Measurements from ENCODE around the gene GNB1L.

Gene GNB1L

DNA sequence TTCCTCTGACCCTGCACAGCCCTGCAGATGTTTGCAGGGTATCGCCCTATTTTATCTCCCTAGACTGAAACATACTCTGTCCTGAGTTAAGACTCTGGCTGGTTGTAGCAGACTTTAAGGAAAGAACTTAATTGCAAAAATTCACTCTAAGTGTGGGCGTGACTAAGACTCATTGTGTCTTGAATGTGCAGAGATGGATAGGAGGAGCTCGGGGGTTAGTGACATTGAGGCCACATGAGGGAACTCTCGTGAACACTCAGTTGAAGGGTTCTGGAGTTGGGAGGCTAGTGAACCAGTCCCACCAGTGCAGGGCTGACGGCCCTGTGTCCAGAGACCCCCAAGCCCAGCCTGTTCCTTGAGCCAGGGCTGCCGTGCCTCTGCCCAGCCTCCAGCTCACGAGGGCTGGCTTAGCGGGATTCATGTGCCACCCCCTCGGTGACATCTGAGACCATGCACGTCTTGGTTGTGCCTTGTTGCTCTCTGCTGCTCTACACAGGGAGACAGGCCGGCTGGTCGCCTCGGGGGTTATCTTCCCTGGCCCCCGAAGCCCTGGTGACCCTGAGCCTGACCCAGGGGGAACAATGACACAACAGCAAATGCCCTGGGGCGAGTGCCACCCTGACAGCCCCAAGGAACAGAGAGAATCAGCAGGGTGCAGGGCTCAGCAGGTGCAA lies 105.5 kb downstream of the GNB1L start:
- DNase-seq (ENCODE audit: low spot score) = no peak

DNA sequence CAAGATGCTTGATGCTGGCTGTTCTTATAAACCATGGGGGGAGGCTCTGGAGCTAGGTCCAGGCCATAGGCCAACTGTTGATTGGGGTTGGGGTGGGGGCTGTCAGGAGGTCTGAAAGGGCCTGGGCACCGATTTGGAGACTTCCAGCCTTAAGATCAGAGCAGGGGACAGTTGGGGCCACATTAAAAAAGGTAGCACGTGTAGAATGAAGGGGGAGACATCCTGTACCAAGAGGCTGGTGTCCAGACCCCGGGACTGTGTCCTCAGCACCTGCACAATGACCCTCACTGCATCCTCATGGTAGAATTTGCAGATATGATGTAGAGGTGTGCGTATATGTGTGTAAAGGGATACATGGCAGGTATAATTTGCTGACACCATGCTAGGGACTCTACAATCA lies 106.5 kb downstream of the GNB1L start:
- no peak for DNase-seq (ENCODE audit: low spot score)

DNA sequence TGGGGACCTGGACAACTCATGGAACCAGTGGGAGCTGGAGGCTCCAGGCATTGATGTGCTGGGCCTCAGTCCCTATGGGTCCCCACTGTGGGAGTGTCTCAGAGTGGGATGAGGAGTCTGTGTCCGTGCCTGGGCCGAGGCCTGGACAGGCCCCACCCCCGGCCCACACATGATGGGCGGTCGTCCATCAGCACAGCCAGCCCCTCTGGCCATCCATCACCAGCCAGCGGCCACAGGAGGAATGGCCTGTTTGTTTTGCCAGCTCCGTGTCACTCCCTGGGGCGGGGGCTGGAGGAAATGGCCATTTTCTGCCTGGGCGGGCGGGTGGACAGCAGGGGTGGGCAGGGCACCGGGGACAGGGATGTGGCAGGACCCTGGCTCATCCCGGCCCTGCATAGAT lies 107.1 kb downstream of the GNB1L start:
- DNase-seq (ENCODE audit: low spot score) = no peak

DNA sequence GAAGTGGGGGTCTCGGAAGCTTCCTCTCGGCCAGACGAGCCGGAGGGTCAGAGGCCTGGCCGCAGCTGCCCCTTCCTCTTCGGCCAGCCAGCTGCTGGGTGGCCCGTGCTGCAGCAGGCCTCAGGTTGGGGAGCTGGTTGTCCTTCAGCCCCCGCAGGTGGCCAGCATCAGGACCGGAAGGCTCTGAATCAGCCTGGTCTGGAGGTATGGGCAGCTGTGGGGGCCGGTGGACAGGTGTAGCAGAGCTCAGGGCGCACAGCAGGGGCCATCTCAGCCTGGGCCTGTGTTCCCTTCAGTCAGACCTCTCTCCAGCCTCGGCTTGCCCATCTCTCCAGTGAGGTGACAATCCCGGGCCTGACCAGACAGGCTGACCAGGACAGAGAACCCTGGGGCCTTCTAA lies 107.9 kb downstream of the GNB1L start:
- DNase-seq (ENCODE audit: low spot score) = no peak

DNA sequence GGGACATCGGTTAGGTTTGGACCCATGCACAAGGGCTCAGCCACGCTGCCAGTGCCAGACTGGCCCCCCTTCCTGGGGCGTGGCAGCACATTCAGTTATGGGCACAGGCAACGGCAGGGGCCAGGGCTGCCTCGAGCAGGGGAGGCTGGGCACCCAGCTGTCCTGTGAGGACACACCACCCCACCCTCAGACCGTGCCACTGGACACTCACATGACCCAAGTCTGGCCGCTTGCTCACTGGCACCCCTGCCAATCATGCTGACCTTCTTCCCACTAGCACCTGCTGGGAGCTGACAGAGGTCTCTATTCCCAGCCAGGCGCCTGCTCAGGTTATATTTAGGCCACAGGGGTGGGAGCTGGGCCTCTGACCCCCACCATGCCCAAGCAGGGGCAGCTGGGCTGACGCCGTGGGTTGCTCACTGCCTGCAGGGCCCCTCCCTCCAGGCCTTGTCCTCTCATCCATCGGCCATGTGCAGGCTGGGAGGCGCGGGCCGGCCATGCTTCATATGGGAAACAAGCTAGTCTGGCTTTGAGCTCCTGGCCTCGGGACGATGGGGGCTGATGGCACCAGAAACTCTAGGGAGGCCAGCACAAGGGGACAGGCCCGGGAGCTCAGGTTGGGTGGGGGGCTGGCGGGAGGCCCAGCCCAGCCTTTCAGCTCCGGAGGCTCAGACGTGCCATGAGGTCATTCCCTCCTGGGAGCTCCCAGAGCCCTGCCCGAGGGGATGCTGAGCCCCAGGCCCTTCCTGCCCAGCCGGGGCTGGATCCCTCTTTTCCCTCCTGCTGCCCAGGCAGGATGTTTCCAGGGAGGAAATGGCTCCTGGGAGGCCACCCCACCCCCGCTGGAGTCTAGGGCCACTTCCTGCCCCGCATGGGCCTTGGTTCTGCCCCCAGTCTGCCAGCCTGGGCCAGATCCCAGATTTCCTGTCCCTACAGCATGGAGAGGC lies 109.2 kb downstream of the GNB1L start:
- DNase-seq (ENCODE audit: low spot score) = no peak

DNA sequence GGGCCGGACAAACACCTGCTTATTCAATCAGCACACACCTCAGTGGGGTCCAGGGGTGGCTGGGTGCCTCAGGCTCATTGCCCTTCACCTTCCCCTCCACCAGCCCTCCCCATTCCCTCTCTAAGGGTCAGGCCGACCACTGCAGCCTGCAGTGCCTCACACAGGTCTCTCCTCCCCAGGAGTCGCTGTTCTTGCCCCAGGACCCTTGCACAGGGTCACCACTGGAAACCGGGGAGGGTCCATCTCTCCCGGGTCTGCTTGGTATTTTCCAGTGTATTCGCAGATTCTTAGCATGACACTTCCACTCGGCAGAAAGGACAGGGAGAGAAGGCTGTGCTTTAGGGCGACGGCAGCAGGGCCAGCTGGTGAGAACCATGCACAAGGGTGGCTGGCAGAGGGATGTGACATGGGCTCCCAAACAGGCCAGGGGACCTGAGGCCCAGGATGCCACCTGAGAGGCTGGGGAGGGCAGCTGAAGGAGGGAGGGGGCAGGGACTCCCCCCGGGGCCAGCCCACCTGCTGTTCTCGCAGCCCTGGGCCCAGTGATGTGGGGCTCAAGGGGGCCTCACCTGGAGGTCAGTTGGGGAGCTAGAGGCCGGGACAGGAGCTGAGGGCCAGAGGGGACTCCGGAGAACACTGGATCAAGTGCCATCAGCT lies 110.2 kb downstream of the GNB1L start:
- DNase-seq (ENCODE audit: low spot score) = no peak

DNA sequence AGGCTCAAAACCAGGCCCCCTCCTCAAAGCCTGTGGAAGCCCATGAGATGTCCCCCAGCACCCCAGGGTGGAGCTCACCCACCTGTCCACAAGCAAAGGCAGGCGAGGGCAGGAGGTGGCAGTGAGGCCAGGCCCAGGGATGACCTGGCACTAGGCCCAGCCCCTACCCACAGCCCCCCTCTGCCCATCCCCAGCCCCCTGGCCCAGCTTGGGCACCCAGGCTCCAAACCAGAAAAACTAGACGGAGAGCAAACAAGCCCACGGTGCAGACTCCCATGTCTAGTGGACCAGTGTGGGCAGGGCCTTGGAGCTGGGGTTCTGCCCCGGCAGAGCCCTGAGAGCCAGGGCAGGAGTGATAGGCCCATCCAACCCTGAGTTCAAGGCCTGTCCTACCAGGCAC lies 111.0 kb downstream of the GNB1L start:
- DNase-seq (ENCODE audit: low spot score) = no peak

DNA sequence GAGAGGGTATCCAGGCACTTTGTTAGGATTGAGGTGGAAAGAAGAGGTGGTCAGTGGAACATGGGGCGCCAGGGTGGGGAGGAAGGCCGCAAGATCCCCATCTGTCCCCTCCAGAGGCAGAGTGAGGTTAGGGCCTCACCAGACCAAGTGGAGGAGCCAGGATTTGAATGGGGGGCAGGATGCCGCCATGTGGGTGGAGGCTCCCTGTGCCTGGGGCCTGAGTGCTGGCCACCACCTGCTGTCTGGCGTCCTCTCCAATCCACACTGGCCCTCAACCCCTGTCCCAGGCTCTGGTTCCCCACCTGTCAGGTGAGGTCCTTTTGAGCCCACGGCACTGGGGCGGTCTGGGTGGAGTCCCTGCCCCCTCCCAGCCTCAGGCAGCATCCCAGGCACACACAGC lies 111.6 kb downstream of the GNB1L start:
- no peak for DNase-seq (ENCODE audit: low spot score)

DNA sequence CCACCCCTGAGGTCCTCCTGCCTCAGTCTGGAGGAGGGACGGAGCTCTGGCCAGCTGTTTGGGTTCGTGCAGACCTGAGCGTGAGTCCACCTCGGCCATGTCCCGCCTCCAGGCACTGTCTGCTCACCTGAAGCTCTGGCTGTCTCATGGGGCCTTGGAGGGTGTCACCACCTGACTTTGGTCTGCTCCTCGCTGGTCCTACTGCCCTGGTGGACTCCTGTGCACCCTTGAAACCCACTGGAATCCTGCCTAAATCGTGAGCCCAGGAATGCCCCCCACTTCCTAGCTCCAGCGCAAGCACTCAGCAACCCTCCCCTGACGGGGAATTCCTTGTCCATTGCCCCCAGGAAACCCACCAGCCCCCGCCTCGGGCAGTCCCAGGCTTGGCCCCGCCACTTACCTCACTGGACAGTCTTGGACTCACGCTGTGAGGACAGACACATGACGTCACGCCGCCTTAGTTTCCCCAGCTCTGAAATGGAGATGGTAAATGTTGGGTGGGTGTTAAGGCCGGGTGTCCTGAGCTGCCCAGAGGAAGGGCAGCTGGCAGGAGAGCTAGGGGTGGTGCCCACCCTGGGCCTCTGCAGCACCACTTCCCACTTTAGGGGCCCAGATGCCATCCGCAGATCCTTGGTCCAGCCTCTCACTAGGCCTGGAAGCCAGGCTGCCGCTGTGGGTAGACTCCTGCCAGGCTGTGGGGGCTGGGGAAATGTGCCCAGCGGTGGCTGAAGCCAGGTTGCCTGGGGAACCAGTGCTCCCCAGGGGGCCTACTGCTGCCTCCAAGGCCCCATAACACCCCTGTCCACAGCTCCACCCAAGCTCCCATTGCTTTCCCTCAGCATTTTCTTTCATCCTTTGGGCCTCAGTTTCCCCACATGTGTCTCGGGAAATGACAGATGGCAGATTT lies 112.3 kb downstream of the GNB1L start:
- no peak for DNase-seq (ENCODE audit: low spot score)

DNA sequence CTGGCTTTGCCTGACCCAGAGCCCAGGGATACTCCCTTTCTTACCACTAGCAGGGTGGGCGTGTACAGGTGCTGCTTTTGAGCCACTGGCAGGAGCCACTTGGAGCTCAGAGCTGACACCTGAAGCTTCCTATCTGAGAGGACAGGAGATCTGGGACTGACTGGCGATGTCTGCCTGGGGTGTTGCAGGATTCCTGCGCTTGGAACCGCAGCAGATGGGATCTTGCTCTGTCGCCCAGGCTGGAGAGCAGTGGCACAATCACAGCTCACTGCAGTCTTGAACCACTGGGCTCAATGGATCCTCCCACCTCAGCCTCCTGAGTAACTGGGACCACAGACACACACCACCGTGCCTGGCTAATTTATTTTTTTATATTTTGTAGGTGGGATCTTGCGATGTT lies 113.6 kb downstream of the GNB1L start:
- no peak for DNase-seq (ENCODE audit: low spot score)

DNA sequence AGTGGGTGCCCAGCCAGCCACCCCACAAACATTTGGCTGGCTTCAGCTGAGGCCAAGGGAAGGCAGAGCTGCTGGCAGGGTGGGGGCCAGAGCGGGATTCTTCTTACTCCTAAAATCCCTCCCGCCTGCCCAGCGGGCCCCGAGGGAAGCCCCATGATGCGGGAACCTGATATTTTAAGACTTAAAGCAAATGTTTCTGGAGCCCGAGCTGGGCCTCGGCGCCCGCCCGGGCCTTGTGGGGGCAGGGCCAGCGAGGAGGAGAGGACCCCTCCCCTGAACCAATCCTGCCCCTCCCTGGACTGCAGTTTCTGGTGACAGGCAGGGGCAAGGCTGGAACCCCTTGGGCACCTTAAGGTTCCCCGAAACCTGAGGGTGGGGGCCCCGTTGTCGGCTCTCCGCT lies 114.1 kb downstream of the GNB1L start:
- no peak for DNase-seq (ENCODE audit: low spot score)

DNA sequence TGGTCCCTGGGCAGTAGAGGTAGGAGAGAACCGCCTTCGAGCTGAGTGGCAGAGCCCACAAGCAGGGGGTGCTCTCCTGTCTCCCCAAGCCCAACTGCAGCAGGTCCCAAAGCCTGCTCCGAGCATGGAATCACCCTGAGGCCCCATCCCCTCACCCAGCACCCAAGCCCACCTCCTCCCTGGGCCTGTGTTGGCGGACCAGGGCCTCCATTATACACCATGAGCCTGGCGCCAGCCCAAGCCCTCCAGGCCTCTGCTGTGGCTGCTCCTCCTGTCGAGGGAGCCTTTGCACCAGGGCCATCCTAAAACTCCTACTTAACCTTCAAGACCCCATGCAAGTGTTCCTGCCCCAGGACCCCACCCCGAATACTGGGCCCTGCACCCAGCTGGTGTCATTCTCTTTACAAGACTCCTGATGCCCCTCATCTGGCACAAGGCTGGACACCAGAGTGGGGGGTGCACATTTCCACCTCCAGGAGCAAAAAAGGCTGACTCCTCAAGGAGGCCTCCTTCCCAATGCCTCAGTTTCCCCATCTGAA lies 114.7 kb downstream of the GNB1L start:
- no peak for DNase-seq (ENCODE audit: low spot score)

DNA sequence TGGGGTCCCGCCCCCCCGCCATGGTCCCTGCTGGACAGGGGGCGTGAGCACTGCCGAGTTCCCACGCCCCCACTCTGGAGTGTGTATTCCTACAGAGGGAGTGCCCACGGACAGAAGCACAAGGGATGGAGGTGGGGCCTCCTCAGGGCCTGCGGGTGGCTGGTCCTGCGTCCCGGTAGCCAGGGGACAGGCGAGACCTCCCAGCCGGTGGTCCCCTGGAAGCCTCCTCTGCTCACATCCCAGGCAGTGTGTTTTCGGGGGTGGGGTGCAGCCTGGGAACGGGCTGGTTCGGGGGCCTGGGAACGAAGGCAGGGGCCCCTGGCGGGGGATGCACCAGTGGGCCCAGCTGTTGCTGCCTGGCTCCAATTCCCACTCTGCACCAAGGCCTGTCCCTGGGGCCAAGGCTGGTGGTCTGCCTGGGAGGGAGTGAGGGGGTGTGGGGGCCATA lies 115.2 kb downstream of the GNB1L start:
- DNase-seq (ENCODE audit: low spot score) = no peak

DNA sequence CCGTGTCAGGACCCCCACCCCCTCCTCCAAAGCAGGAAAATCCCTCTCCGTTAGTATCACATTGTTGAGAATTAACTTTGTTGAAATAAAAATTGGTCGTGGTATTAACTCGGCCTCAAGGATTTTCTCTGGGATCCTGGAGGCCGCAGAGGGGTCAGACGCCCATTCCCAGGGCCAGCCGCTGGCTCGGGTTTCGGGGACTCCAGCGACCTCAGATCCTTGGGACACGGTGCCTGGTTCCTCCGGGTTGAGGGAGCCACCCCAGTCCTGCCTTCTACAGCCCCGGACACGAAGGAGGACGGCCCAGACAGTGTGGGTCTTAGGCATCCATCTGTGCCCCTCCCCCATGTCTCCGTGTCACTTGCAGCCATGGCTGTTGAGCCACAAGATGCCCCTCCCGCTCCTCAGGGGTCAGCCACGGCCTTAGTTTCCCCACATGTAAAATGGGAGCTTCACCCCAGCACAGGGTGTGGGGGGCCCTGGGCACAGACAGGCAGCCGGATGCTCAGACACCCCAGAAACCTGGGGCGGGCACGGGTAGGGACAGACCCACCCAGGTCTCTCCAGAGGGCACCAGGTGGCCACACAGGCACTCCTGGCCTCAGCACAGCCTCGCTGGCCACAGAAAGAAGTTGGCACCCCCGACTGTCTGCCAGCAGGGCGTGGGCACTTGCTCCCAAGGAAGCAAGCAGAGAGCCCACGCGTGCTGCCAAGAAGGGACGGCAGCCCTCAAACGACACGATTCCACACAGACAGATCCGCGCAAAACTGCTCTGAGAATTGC lies 115.8 kb downstream of the GNB1L start:
- no peak for DNase-seq (ENCODE audit: low spot score)

DNA sequence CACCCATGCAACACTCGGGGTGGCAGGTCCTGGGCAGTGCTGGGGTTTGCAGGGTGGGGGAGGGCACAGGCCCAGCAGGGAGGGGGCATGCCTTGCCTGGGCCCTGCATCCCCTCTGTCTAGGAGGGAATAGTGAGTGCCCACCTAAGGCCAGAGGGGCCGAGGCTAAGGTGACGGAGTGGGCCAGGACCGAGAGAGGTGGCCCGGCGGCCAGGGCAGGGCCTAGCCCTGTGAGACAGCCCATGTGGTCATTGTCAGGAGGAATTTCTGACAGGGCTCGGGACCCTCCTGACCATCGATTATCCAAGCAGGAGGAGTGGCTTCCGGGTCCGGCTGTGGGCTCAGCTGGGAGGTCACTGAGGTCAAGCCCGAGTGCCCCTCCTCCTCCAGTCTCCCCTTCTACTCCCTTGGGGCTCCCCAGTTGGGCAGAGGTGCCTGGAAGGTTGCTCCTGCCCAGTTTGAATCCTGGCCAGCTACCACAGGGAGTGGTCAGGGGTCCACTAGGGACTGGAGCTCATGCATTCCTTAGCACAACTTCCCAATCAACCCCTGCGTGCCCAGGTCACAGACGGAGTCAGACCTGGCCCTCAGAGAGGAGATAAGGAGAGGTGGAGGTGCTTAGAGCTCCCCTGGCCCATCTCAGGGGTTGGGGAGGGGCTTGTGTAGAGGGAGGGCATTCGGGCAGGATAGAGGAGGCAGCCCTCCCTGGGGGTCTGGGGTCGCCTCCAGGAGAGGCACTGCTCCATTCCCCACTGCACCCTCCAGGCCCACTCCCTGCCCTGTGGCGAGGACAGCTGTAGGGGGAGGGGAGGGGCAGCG lies 116.6 kb downstream of the GNB1L start:
- DNase-seq (ENCODE audit: low spot score) = no peak

DNA sequence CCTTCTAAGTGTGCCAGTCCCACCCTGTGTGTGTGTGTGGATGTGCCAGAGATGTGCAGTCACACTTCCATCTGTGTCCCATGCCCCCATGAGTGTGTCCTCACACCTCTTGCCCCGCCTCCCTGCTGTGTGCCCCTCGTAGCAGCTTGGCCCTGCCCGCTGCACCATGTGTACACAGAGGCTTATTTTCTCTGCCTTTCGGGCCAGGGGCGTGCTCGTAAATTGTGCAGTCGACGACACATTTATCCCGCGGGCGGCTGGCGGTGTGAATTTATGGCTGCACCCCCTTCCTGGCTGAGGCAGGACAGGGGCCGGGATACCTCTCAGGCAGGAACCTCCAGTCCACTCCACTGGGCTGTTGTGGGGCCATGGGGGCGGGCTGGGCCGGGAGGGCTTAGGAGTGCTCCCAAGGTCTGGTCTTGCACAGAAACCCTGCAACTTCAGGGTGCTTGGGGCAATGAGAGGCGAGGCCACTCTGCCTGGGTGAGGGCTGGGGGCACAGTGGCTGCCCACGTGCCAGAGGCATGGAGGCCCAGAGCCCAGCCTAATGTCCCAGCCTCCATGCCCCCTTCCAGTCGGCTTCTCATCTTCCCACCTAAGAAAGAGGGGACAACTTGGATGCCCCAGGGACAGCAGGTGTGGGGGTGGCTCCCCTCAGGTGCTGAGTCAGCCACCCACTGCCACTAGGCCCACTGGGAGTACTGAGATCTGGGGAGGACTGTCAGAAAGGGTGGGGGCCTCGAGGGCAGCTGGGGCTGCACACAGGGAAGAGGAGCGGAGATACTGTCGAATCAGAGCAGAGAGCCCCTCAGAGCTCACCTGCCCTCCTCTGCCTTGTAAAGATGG lies 118.8 kb downstream of the GNB1L start:
- DNase-seq (ENCODE audit: low spot score) = no peak

DNA sequence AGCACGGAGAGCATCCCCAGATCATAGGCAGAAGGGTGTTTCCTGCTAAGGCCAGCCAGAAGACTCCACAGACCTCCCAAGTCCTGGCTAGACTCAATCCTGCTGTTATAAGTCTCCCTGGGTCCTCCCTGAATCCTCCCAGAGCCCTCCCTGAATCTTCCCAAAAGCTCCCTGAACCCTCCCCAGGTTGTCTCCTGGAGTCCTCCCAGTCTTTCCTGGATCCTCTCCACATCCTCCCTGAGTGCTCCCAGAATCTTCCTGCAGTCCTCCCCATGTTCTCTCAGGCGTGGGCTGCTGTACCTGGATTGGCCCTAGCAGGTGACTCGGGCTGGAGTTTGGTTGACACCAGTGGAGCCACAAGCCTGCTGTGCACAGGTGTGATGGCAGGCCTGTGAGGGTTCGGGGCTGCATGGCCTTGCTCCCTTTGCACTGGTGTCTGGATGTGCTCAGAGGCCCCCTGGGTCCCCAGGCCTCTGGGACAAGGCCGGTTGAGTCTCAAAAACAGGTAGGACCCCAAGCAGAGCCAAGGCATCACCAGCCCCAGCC lies 119.8 kb downstream of the GNB1L start:
- no peak for DNase-seq (ENCODE audit: low spot score)

DNA sequence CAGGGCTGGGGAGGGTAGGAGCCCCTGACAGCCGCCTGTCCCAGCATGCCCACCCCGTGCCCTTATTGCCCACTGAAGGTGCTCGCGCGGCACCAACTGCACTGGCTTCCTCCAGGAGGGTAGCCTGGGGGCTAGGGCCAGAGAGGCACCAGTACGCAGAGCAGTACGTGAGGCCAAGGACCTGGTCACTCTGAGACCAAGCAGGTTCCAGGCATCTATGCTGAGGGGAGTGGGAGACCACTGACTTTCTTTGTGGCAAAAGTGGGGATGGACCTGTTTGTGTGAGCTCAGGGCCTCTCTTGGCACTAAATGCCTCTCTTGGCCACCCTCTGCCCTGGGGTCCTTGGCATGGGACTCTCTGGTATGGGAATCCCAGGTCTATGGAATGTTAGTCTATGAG lies 120.5 kb downstream of the GNB1L start:
- DNase-seq (ENCODE audit: low spot score) = no peak

DNA sequence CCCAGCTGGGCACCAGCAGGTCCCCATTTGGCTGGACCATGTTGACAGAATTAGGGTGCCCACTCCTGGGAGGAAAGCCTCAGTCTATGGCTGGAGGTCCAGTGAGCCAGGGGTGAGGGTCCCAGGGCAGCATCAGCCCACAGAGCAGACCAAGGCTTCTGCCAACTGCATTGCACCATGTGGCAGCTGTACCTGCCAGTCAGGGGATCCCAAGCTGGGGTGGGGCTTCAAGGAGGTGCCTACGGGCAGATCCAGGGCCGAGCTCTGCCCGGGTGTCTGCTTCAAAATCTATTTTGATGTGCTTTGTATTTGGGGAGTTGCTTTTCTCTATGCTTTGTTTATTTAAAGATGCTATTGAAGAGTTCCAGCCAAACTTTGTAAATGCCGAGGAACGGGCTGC lies 120.9 kb downstream of the GNB1L start:
- no peak for DNase-seq (ENCODE audit: low spot score)

Measured in kidney tubule cell (primary cell).